Astrocyte of the spinal cord (primary cell): ENCODE results near the gene ABCC1.
"Not testable (repeated sequence)": the region's sequence is repeated elsewhere in the genome, so short reads cannot be mapped to it uniquely, and the experiment has no call there.

ENCODE experiments used
- DNase-seq: peaks from one replicate; pipeline ENCODE4 v3.0.0; 2011; ENCODE audit warnings: low read depth, low spot score
- H3K4me3 ChIP-seq: 2 replicates; pipeline ENCODE4 v1.5.1; 2011; ENCODE audit warnings: low read depth, mild to moderate bottlenecking, low read length, moderate library complexity
- in situ Hi-C: cut with HindIII; loops from 2 replicates; pipeline ENCODE4 v1.10.0; 2017; ENCODE audit warnings: low sequenced_read_pairs
- TF ChIP-seq, protein P1 (sequence below): IDR thresholded peaks from 2 replicates; pipeline ENCODE4 v1.5.1; 2012; ENCODE audit warnings: low read depth, mild to moderate bottlenecking, low read length, inconsistent platforms

The ABCC1 gene

DNA sequence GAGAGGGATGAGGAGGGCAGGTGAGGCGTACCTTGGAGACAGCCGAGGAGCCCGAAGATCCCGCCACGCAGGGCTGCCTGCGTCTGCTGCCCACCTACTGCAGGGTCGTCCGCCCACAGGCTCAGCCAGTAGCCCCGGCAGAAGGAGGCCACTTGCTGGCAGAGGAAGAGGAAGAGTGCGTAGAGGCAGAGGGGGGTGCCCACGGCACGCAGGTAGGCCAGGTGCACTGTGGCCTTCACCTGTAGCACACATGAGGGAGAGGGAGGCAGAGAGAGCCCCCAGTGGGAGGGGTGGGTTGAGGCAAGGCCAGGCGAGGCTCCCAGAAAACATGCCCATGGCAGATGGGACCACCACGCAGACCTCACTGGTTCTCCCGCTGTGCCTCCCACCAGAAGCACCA, 220.2 kb downstream of the ABCC1 start:
- in situ Hi-C loops = no loop called here
- TF ChIP-seq, protein P1, sequence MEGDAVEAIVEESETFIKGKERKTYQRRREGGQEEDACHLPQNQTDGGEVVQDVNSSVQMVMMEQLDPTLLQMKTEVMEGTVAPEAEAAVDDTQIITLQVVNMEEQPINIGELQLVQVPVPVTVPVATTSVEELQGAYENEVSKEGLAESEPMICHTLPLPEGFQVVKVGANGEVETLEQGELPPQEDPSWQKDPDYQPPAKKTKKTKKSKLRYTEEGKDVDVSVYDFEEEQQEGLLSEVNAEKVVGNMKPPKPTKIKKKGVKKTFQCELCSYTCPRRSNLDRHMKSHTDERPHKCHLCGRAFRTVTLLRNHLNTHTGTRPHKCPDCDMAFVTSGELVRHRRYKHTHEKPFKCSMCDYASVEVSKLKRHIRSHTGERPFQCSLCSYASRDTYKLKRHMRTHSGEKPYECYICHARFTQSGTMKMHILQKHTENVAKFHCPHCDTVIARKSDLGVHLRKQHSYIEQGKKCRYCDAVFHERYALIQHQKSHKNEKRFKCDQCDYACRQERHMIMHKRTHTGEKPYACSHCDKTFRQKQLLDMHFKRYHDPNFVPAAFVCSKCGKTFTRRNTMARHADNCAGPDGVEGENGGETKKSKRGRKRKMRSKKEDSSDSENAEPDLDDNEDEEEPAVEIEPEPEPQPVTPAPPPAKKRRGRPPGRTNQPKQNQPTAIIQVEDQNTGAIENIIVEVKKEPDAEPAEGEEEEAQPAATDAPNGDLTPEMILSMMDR = no peak
- no peak for DNase-seq
- no peak overlapping the region for H3K4me3 ChIP-seq

DNA sequence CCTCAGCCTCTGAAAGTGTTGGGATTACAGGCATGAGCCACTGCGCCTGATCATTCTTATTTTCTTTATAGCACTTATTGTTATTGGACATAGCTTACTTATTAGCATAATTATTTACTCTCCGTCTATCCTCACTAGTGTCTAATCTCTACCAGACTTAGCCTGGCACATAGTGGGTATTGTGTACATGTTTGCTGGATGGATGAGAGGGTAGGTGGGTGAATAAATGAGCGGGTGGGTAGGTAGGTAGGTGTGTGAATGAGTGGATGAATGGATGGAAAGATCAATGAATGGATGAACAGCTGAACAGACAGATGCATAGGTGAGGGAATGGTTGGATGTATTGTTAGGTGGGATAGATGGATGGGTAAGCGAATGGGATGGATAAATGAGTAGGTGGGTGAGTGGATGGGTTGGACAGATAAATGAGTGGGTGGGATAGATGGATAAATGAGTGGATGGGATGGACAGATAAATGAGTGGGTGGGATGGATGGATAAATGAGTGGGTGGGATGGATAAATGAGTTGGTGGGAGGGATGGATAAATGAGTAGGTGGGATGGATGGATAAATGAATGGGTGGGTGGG, 222.0 kb downstream of the ABCC1 start:
- DNase-seq = no peak
- no peak overlapping the region for H3K4me3 ChIP-seq
- TF ChIP-seq, protein P1 = no peak
- in situ Hi-C loops = no loop called here

DNA sequence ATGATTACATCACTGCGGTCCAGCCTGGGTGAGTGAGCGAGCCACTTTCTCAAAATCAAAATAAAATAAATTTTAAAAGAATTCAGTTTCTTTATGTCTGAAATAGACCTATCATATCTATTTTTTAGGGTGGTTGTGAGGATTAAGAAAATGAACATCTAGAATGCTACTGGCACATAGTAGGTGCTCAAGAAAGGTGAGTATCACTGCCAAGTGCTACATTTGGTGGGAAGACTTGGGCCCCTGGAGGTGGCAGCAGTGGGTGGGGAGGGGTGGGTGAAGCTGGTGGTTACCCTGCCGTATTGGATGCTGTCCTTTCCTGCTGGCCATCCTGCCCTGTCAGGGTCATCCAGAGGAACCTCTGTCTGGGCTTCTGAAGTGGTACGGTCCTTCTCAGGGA, 223.6 kb downstream of the ABCC1 start:
- in situ Hi-C loops = no loop called here
- TF ChIP-seq, protein P1 = no peak
- H3K4me3 ChIP-seq = no peak overlapping the region
- DNase-seq = no peak

DNA sequence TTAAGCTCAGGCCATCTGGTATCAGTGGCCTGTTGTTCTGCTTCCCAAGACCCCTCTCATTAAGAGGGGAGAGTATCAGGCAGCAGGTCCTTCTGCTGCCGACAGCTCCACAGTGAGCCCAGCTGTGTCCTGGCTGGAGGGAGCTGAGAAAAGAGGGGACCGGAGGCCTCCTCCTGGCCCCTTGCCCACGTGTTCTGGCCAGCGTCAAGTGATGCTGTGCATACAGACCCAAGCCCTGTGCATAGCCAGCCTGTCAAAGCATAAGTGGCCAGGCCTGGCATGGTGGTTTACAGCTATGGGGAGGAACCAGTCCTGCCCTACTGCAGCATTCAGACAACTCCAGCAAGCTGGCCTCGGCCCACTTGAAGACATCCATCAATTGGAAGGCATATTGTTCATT, 225.9 kb downstream of the ABCC1 start:
- TF ChIP-seq, protein P1 = no peak
- in situ Hi-C loops = no loop called here
- no peak overlapping the region for H3K4me3 ChIP-seq
- no peak for DNase-seq

DNA sequence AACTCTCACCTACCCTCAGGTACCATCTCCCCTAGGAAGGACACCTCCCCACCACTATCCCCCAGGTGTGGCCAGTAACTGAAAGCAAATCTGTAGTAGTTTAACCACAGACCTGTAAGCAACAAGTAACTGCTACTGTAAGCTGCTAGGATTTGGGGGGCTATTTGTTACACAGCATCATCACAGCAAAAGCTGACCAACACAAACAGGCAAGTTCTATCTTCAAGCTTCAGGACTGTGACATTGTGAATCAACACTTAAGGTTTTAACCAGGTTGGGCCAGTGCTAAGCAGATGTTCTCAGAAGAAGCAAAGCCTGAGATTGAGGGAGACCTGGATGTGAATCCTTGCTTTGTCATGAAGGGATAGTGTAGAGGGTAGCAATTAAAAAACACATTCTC, 226.9 kb downstream of the ABCC1 start:
- no peak overlapping the region for H3K4me3 ChIP-seq
- DNase-seq = no peak
- TF ChIP-seq, protein P1 = no peak
- in situ Hi-C loops = no loop called here

DNA sequence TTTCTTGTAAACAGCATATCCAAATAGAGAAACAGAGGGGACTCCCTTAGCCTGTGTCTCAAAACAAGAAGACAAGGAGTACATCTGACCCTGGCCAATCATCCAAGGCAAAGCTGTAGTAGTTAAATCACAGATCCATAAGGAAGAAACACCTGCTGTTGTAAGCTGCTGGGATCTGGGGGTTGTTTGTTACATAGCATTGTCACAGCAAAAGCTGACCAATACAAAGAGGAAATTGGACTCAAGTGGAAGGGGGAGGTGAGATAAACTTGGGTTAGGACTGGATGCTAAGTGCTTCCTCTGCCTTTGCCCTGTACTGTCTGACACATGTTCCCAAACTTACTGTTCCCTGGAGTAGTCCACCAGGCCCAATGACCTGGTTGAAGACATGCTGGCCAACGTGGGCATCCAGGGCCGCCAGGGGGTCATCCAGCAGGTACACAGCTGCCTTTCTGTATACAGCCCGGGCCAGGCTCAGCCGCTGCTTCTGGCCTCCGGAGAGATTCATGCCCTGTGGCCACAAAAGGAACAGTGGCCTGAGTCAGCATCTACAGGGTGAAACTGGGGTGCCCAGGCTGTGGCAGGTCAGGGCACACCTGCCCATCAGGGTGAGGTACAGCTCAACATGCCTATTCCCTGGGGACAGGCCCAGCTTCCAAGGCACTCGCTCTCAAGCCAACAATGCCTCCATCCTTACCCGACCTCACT, 229.2 kb downstream of the ABCC1 start:
- in situ Hi-C loops = no loop called here

DNA sequence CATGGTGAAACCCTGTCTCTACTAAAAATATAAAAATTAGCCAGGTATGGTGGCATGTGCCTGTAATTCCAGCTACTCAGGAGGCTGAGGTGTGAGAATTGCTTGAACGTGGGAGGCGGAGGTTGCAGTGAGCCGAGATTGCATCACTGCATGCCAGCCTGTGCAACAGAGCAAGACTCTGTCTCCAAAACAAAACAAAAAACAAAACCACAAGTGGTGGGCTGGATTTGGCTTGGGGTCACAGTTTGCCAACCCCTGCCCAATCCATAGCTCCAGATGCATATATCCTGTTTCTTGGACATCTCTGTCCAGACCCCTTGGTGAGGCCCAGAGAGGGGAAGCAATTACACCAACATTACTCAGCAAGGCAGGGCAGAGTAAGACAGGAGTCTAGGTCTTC, 232.3 kb downstream of the ABCC1 start:
- DNase-seq, H3K4me3 ChIP-seq, in situ Hi-C loops: not testable (repeated sequence)

More for the DNA sequence above, 229.2 kb downstream of the ABCC1 start:
- DNase-seq = no peak
- H3K4me3 ChIP-seq = no peak overlapping the region
- TF ChIP-seq, protein P1 = no peak
